HepG2 (cell line): ENCODE measurements around the gene AATF. TPM values are rescaled to one million over a fixed set of nuclear protein-coding genes. Genes with fewer than 3 reads are reported as not detected.

Experiments
- ATAC-seq: fragments of 200-7000 bp; cut with Tn5 transposase; 3 replicates; pipeline ENCODE4 v1.9.1; 2020; ENCODE audit warnings: mild to moderate bottlenecking, moderate library complexity
- BruUV-seq: library from RNA; stranded (reverse); fragments of 400-500 nt; replicated peaks from 2 replicates; lab custom pipeline; 2021; lab: Mats Ljungman, UMichigan
- CTCF ChIA-PET: fragments of 300-600 bp; formaldehyde crosslinking; extraction: SDS; loops from one replicate; lab custom pipeline; 2021; ENCODE audit warnings: low total read pairs, inconsistent platforms, low intra/inter-chr PET ratio; lab: Yijun Ruan, JAX
- POLR2A ChIA-PET: fragments of 350-600 bp; sonication (Branson Sonifier 250); formaldehyde crosslinking; loops from one replicate; lab custom pipeline; 2020; ENCODE audit warnings: antibody characterized with exemption, inconsistent platforms; lab: Yijun Ruan, JAX
- DNase-seq: peaks from one replicate; pipeline ENCODE4 v3.0.0-alpha.2; 2015; ENCODE audit warnings: low spot score
- FAIRE-seq: peaks from 3 replicates; lab custom pipeline; 2011; peaks lifted over from hg19 to GRCh38; lab: Jason Lieb, UNC
- H2AFZ ChIP-seq: one replicate; pipeline ENCODE4 v1.6.1; 2011; ENCODE audit warnings: low read length, inconsistent platforms
- H3K27ac ChIP-seq: fragments of 300-600 bp; 3 replicates; pipeline ENCODE4 v1.8.0; 2011; ENCODE audit warnings: mixed run types, mild to moderate bottlenecking, mixed read lengths, low read length, inconsistent platforms; ENCODE audit not compliant: insufficient read depth; ENCODE audit errors: extremely low read length
- H3K27me3 ChIP-seq, 2 experiments: fragments of 200-600 bp in 1 of 2; 2 replicates in 1 of 2; 3 replicates in 1 of 2; pipeline versions ENCODE4 v1.6.0 to v1.8.0; 2011; ENCODE audit warnings: low read length in 2 of 2, mild to moderate bottlenecking in 2 of 2, moderate library complexity in 2 of 2, inconsistent platforms in 1 of 2; ENCODE audit not compliant: insufficient read depth in 2 of 2, control insufficient read depth in 1 of 2
- H3K36me3 ChIP-seq, 2 experiments: fragments of 200-600 bp in 1 of 2; replicated peaks in 1 of 2; 2 replicates in 1 of 2; 3 replicates in 1 of 2; pipeline versions ENCODE4 v1.5.1 to v1.8.0; 2011; ENCODE audit warnings: low read length in 2 of 2, inconsistent platforms in 1 of 2; ENCODE audit not compliant: insufficient read depth in 2 of 2, control insufficient read depth in 1 of 2
- H3K4me1 ChIP-seq: 2 replicates; pipeline ENCODE4 v1.5.1; 2012; ENCODE audit warnings: low read length, inconsistent platforms; ENCODE audit not compliant: insufficient read depth
- H3K4me2 ChIP-seq: 2 replicates; pipeline ENCODE4 v1.6.0; 2011; ENCODE audit warnings: low read depth, low read length, inconsistent platforms
- H3K4me3 ChIP-seq, 3 experiments: fragments of 200-600 bp in 1 of 3; sonication (generic), shearing (Covaris generic) in 1 of 3; replicated peaks in 1 of 3; 2 replicates each; pipeline ENCODE4 v1.5.1; 2011 to 2016; ENCODE audit warnings: low read length in 3 of 3, inconsistent platforms in 2 of 3, low read depth in 2 of 3, mild to moderate bottlenecking in 2 of 3, control low read depth in 1 of 3, mixed read lengths in 1 of 3; ENCODE audit not compliant: insufficient read depth in 1 of 3
- H3K79me2 ChIP-seq: one replicate; pipeline ENCODE4 v1.6.1; 2011; ENCODE audit warnings: low read length, inconsistent platforms; ENCODE audit not compliant: insufficient read depth
- H3K9ac ChIP-seq: 2 replicates; pipeline ENCODE4 v1.6.0; 2011; ENCODE audit warnings: mild to moderate bottlenecking, low read depth, low read length, inconsistent platforms; ENCODE audit not compliant: insufficient read depth
- H3K9me3 ChIP-seq: 2 replicates; pipeline ENCODE4 v1.5.1; 2012; ENCODE audit warnings: mild to moderate bottlenecking, low read length
- H4K20me1 ChIP-seq: 2 replicates; pipeline ENCODE4 v1.6.0; 2011; ENCODE audit warnings: inconsistent platforms, mild to moderate bottlenecking, low read length, moderate library complexity; ENCODE audit not compliant: insufficient read depth
- HNF4G ChIP-seq, 2 experiments: sonication (generic) in 1 of 2; formaldehyde crosslinking in 1 of 2; IDR thresholded peaks; 2 replicates each; pipeline versions ENCODE4 v1.4.0 to v1.6.1; 2011 to 2020; ENCODE audit warnings: borderline replicate concordance in 2 of 2, low read depth in 2 of 2, mild to moderate bottlenecking in 2 of 2, low read length in 1 of 2, missing genetic modification reagents in 1 of 2, moderate library complexity in 1 of 2
- JDP2 ChIP-seq: sonication (generic); formaldehyde crosslinking; IDR thresholded peaks from 2 replicates; pipeline ENCODE4 v1.8.1; 2022; ENCODE audit warnings: missing genetic modification reagents, borderline replicate concordance
- MBD4 ChIP-seq: IDR thresholded peaks from 2 replicates; pipeline ENCODE4 v1.6.1; 2012; ENCODE audit warnings: low read length, inconsistent platforms, borderline replicate concordance
- NR3C1 ChIP-seq: sonication (generic); formaldehyde crosslinking; IDR thresholded peaks from 2 replicates; pipeline ENCODE4 v1.4.0; 2020; ENCODE audit warnings: missing genetic modification reagents
- ZNF543 ChIP-seq: sonication (generic); formaldehyde crosslinking; IDR thresholded peaks from 2 replicates; pipeline ENCODE4 v1.4.0; 2020; ENCODE audit warnings: mild to moderate bottlenecking, missing genetic modification reagents
- ZNF616 ChIP-seq: sonication (generic); formaldehyde crosslinking; IDR thresholded peaks from 2 replicates; pipeline ENCODE4 v1.5.0; 2020; ENCODE audit warnings: low read depth, mild to moderate bottlenecking, missing genetic modification reagents
- ZNF644 ChIP-seq: IDR thresholded peaks from 2 replicates; pipeline ENCODE4 v1.6.1; 2016; ENCODE audit warnings: low read depth
- ZNF839 ChIP-seq: sonication (generic); formaldehyde crosslinking; IDR thresholded peaks from 2 replicates; pipeline ENCODE4 v1.4.0; 2020; ENCODE audit warnings: missing genetic modification reagents, mild to moderate bottlenecking, borderline replicate concordance
- WGBS: methylation state at CpG from one replicate; pipeline ENCODE4 v1.1.6; 2017; ENCODE audit warnings: low lambda C conversion rate; 5-methylcytosine and 5-hydroxymethylcytosine counted together
- in situ Hi-C: cut with HindIII; loops from 2 replicates; pipeline ENCODE4 v1.10.0; 2017; ENCODE audit warnings: low pct_unique_long_range_greater_than_20kb; ENCODE audit not compliant: extremely low pct_ligation_motif_present
- intact Hi-C: fragments of 100-400 bp; cut with micrococcal nuclease; formaldehyde crosslinking; loops from one replicate; pipeline ENCODE4 v1.10.0; 2022; ENCODE audit not compliant: unreplicated experiment
- polyA plus RNA-seq, 8 experiments: library from polyadenylated mRNA; depleted of rRNA in 3 of 8; stranded (reverse) in 7 of 8; unstranded in 1 of 8; fragments of >200 nt; fragmentation: Illumina TruSeq in 4 of 8; extraction: Trizol in 4 of 8; gene quantifications; 2 replicates each; pipeline versions ENCODE4 v1.2.1 to v1.2.3, GENCODE V29; 2011 to 2016; ENCODE audit warnings: low read depth in 4 of 8, missing spikeins in 1 of 8, mixed read lengths in 1 of 8; ENCODE audit not compliant: insufficient read depth in 1 of 8
- total RNA-seq, 5 experiments: library from RNA; depleted of rRNA; stranded (reverse); fragments of >200 nt; fragmentation: Illumina TruSeq; extraction: Trizol; gene quantifications; 2 replicates each; pipeline ENCODE4 v1.2.3, GENCODE V29; 2016; ENCODE audit warnings: low read depth in 1 of 5
- TF ChIP-seq, protein P1 (sequence below): sonication (generic); formaldehyde crosslinking; IDR thresholded peaks from 2 replicates; pipeline ENCODE4 v1.4.0; 2020; ENCODE audit warnings: missing genetic modification reagents
- TF ChIP-seq, protein P2 (sequence below): sonication (generic); formaldehyde crosslinking; IDR thresholded peaks from 2 replicates; pipeline ENCODE4 v1.4.0; 2020; ENCODE audit warnings: mild to moderate bottlenecking, missing genetic modification reagents

AATF gene
- total and polyA plus RNA-seq, 2 of the 13 experiments (the other 11 are each of a cell fraction or from before 2014, with no cell fraction given), result 9.1 to 53.3 TPM

- Histone ChIP-seq H3K4me3 (no peak overlapping the region), H3K36me3 (peaks cover 5 to 22% of the 10 kb centered on the region in 2 experiments; a peak in 3 of 5 replicates), H3K9me3 (no peaks in the 10 kb centered on the region), H3K27ac (no peak overlapping the region), H3K79me2 (no peaks in the 10 kb centered on the region), H3K27me3 (no peaks in the 10 kb centered on the region; a peak in 1 of 5 replicates), H3K9ac (no peak overlapping the region), H2AFZ (no peak overlapping the region), H3K4me1 (peaks cover 15% of the 10 kb centered on the region; the same call in 1 of the 2 replicates), H4K20me1 (no peaks in the 10 kb centered on the region)
- 86% methylated on average over 3 of the region's 3 CpGs for WGBS
- ATAC-seq, result no peak; the same call in 2 of the 3 replicates
- DNase-seq, result no peak
- no peak for FAIRE-seq
- CTCF ChIA-PET, result no interaction called here
- intact Hi-C loops, result no loop called here
- POLR2A ChIA-PET, result no interaction called here
- BruUV-seq, result no TSS peak
- TF ChIP-seq MBD4 (no peak), ZNF839 (no peak), ZNF543 (CRISPR knock-in tag) (no peak)
- TF ChIP-seq, protein P1, sequence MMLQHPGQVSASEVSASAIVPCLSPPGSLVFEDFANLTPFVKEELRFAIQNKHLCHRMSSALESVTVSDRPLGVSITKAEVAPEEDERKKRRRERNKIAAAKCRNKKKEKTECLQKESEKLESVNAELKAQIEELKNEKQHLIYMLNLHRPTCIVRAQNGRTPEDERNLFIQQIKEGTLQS, result no peak
- TF ChIP-seq, all 625 proteins: peak for 0
- in situ Hi-C loops, result no loop called here
- no peak overlapping the region for H3K4me2 ChIP-seq
These were observed 70.5 kb downstream of the AATF start for GRCh38 chr17:37019117-37019740.

DNA sequence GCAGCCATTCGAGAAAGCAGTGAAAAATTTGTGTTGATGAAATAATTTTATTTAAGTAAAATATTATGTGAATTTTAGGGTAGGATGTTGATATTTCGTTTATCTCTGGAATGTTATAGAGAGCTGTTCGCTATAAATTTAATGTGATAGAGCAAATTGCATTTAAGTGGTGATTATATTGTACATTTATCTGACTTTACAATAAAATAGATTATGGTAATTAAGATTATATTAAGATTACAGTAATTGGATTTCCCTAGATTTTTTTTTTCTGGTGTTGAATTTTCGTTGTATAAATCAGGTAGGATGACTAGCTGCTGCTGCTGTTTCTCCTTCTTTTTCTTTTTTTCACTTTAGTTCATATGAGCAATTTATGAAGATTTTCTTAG, 71.0 kb downstream of the AATF start:
- H3K4me3 ChIP-seq, result no peak overlapping the region
- no TSS peak for BruUV-seq
- FAIRE-seq (no peak), ATAC-seq (no peak), DNase-seq (no peak)
- no peak overlapping the region for H2AFZ ChIP-seq
- H3K79me2 ChIP-seq, result no peaks in the 10 kb centered on the region
- no peaks in the 10 kb centered on the region; a peak in 1 of 5 replicates for H3K27me3 ChIP-seq
- TF ChIP-seq, protein P2, sequence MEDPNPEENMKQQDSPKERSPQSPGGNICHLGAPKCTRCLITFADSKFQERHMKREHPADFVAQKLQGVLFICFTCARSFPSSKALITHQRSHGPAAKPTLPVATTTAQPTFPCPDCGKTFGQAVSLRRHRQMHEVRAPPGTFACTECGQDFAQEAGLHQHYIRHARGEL (CRISPR knock-in tag), result no peak
- TF ChIP-seq NR3C1 (CRISPR knock-in tag) (no peak), HNF4G (IDR thresholded peaks at IDR 0.05; ENCODE audit: borderline replicate concordance, low read depth, low read length) (no peak), HNF4G (CRISPR knock-in tag; IDR thresholded peaks at IDR 0.05; ENCODE audit: borderline replicate concordance, low read depth) (no peak), ZNF616 (no peak), JDP2 (CRISPR knock-in tag) (no peak), ZNF644 (CRISPR knock-in tag) (no peak)
- in situ Hi-C loops, result no loop called here
- H3K9me3 ChIP-seq, result no peaks in the 10 kb centered on the region
- 97% methylated on average over 4 of the region's 4 CpGs for WGBS
- H3K36me3 ChIP-seq, result peaks cover 5 to 24% of the 10 kb centered on the region in 2 experiments; a peak in 3 of 5 replicates
- H3K4me1 ChIP-seq, result peaks cover 19% of the 10 kb centered on the region; the same call in 1 of the 2 replicates
- no peaks in the 10 kb centered on the region for H4K20me1 ChIP-seq
- H3K27ac ChIP-seq, result no peak overlapping the region
- intact Hi-C loops, result no loop called here
- H3K4me2 ChIP-seq, result no peak overlapping the region
- H3K9ac ChIP-seq, result no peak overlapping the region
- ChIA-PET POLR2A (no interaction called here), CTCF (no interaction called here)
